HFFc6 (cell line): Measurements from ENCODE around the gene ZNF213. TPM values are rescaled to one million over a fixed set of nuclear protein-coding genes. Genes with fewer than 3 reads are reported as not detected.

ENCODE experiments used
- DNase-seq: peaks from one replicate; pipeline ENCODE4 v3.0.0-alpha.2; 2018
- H3K27ac Mint-ChIP-seq: 2 replicates; pipeline ENCODE4 v1.8.0; 2020; ENCODE audit warnings: mild to moderate bottlenecking, mixed read lengths
- H3K27me3 Mint-ChIP-seq: 2 replicates; pipeline ENCODE4 v1.8.0; 2021; ENCODE audit warnings: mild to moderate bottlenecking, moderate library complexity, mixed read lengths; ENCODE audit not compliant: insufficient read depth
- H3K36me3 Mint-ChIP-seq: 2 replicates; pipeline ENCODE4 v1.8.0; 2021; ENCODE audit warnings: low read depth, mixed read lengths
- H3K4me1 Mint-ChIP-seq: 2 replicates; pipeline ENCODE4 v1.8.0; 2020; ENCODE audit warnings: low read depth, mixed read lengths
- H3K4me3 Mint-ChIP-seq: 2 replicates; pipeline ENCODE4 v1.8.0; 2020; ENCODE audit warnings: mild to moderate bottlenecking, moderate library complexity, mixed read lengths
- H3K9me3 Mint-ChIP-seq: 2 replicates; pipeline ENCODE4 v1.8.0; 2020; ENCODE audit warnings: mild to moderate bottlenecking, mixed read lengths
- CTCF ChIP-seq: fragments of 200-600 bp; sonication (generic); IDR thresholded peaks from 2 replicates; pipeline ENCODE4 v1.5.0; 2021; ENCODE audit warnings: antibody characterized with exemption, mild to moderate bottlenecking
- total RNA-seq, 6 experiments: library from RNA; stranded (reverse); fragmentation: NEBNext Ultra II Directional; extraction: Animal tissue kit (Norgen Biotek cat#: 25700); gene quantifications; 2 replicates in 1 of 6; 3 replicates in 5 of 6; pipeline ENCODE4 v1.2.3, GENCODE V29; 2021

ZNF213 gene
- total RNA-seq, 6 experiments from 2014 or later, result 5.9 to 7.3 (median 6.9) TPM

- TF ChIP-seq CTCF, result 0 out of 2 replicates have a peak, but pooled peaks have one; percentile 20
- no peaks in the 10 kb centered on the region for H3K36me3 Mint-ChIP-seq
- H3K9me3 Mint-ChIP-seq, result no peaks in the 10 kb centered on the region; the same call in 1 of the 2 replicates
- H3K4me3 Mint-ChIP-seq, result peak overlapping the region; percentile 95
- DNase-seq, result no peak
- peak overlapping the region; percentile 42; the same call in 1 of the 2 replicates for H3K27ac Mint-ChIP-seq
- H3K27me3 Mint-ChIP-seq, result peaks cover 23% of the 10 kb centered on the region
- peaks cover 25% of the 10 kb centered on the region for H3K4me1 Mint-ChIP-seq
These were observed 48.8 kb downstream of the ZNF213 start for GRCh38 chr16:3183445-3184139.

- H3K27ac Mint-ChIP-seq, result no peak overlapping the region
- H3K4me3 Mint-ChIP-seq, result no peak overlapping the region; the same call in 1 of the 2 replicates
- peaks cover 24% of the 10 kb centered on the region for H3K27me3 Mint-ChIP-seq
- no peak for DNase-seq
- no peaks in the 10 kb centered on the region for H3K36me3 Mint-ChIP-seq
- no peaks in the 10 kb centered on the region; the same call in 1 of the 2 replicates for H3K9me3 Mint-ChIP-seq
- peaks cover 46% of the 10 kb centered on the region for H3K4me1 Mint-ChIP-seq
- TF ChIP-seq CTCF, result no peak
These were observed 52.3 kb downstream of the ZNF213 start for GRCh38 chr16:3186946-3187690.

- Mint-ChIP-seq H3K4me3 (peak within 1 kb of the TSS; percentile 94), H3K36me3 (no peaks in the 10 kb centered on the region), H3K4me1 (peaks cover 46% of the 10 kb centered on the region), H3K27ac (peak within 1 kb of the TSS; percentile 81), H3K9me3 (no peaks in the 10 kb centered on the region; the same call in 1 of the 2 replicates), H3K27me3 (peaks cover 21% of the 10 kb centered on the region)
- DNase-seq, result peak; percentile 92
- TF ChIP-seq CTCF, result no peak
These were observed 53.2 kb downstream of the ZNF213 start, which contains the start of gene OR1F1 for GRCh38 chr16:3187798-3188674. OR1F1 (plus strand) TSS chr16:3188204.

- Mint-ChIP-seq H3K27ac (peak overlapping the region; percentile 81), H3K9me3 (no peaks in the 10 kb centered on the region; the same call in 1 of the 2 replicates), H3K4me3 (peak overlapping the region; percentile 94), H3K27me3 (peaks cover 21% of the 10 kb centered on the region), H3K4me1 (peaks cover 43% of the 10 kb centered on the region), H3K36me3 (no peaks in the 10 kb centered on the region)
- DNase-seq, result no peak
- no peak for TF ChIP-seq CTCF
These were observed 53.8 kb downstream of the ZNF213 start for GRCh38 chr16:3188675-3188924.
